ENCODE measurements around the gene JKAMP. TPM values are rescaled to one million over a fixed set of nuclear protein-coding genes. Genes with fewer than 3 reads are reported as not detected.
"Not testable (repeated sequence)": the region's sequence is repeated elsewhere in the genome, so short reads cannot be mapped to it uniquely, and the experiment has no call there.

Gene JKAMP
- total RNA-seq, 1 experiment from 2014 or later = 46.5 TPM

DNA sequence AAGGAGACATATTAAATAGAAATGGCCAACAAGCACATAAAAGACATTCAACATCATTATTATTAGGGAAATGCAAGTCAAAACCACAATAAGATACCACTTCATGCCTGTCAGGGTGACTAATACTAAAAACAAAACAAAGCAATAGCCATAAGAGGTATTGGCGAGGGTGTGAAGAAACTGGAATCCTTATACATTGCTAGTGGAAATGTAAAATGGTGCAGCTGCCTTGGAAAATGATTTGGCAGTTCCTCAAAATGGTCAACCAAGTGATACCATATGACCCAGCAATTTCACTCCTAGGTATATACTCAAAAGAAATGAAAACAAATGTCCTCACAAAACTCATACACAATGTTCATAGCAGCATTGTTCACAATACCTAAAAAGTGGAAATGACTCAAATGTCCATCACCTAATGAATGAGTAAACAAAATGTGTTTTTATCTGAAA is 46.1 kb upstream of the JKAMP start:
- Histone ChIP-seq H3K9me3 (ENCODE audit: control insufficient read depth in 1 of 2, insufficient read depth in 1 of 2, low read depth in 1 of 2, low read length in 2 of 2) (no peaks in the 10 kb centered on the region), H3K4me3 (replicated peaks in 1 of 2; ENCODE audit: low read depth in 1 of 2, low read length in 2 of 2) (no peak overlapping the region), H3K27ac (ENCODE audit: low read depth, low read length) (no peak overlapping the region), H3K27me3 (ENCODE audit: insufficient read depth, low read length) (no peaks in the 10 kb centered on the region), H3K9me2 (ENCODE audit: insufficient read depth) (no peaks in the 10 kb centered on the region), H3K79me2 (ENCODE audit: insufficient read depth, low read length) (no peaks in the 10 kb centered on the region), H2AFZ (ENCODE audit: low read depth, low read length, poor library complexity, severe bottlenecking) (no peak overlapping the region), H3K9ac (ENCODE audit: low read length) (no peak overlapping the region), H3K4me1 (ENCODE audit: control insufficient read depth in 1 of 2, insufficient read depth in 2 of 2, low read length in 2 of 2) (peaks cover 4 to 7% of the 10 kb centered on the region in 2 experiments; a peak in 1 of 4 replicates), H4K20me1 (ENCODE audit: insufficient read depth) (no peaks in the 10 kb centered on the region), H3K4me2 (ENCODE audit: low read length) (no peak overlapping the region; the same call in 1 of the 2 replicates), H3K36me3 (ENCODE audit: control insufficient read depth in 1 of 2, insufficient read depth in 2 of 2, low read length in 2 of 2) (no peaks in the 10 kb centered on the region)
- no peak for ATAC-seq
- DNase-seq (ENCODE audit: low read depth, low spot score) = no peak
- no TSS peak for BruUV-seq (replicated peaks)
- no peak for TF ChIP-seq EZH2 (IDR thresholded peaks at IDR 0.05)
- TF ChIP-seq CBX3 (IDR thresholded peaks at IDR 0.05; ENCODE audit: low read depth) = no peak
- no peak for TF ChIP-seq POLR2A (IDR thresholded peaks at IDR 0.05; ENCODE audit: borderline replicate concordance, extremely low read depth, insufficient read depth, insufficient read length)
- no peak for TF ChIP-seq MAX (IDR thresholded peaks at IDR 0.05)
- ChIA-PET RAD21 (ENCODE audit: low non-redundant PET in 1 of 2, low total read pairs in 2 of 2, uncharacterized antibody in 2 of 2, unreplicated experiment in 2 of 2) (no interaction called here), CTCF (no interaction called here), POLR2A (no interaction called here)
- intact Hi-C loops (cut with micrococcal nuclease) = no loop called here

GRCh38 chr14:59439256-59439965 is 44.9 kb upstream of the JKAMP start:
- ChIA-PET CTCF (interaction anchor here (1.1 kb wide), 1 partner anchor 316 kb away, joined by 3 read pairs; no protein-coding TSS in a partner anchor), POLR2A (no interaction called here), RAD21 (ENCODE audit: low non-redundant PET in 1 of 2, low total read pairs in 2 of 2, uncharacterized antibody in 2 of 2, unreplicated experiment in 2 of 2) (no interaction called here)
- H3K9me3 ChIP-seq (ENCODE audit: control insufficient read depth in 1 of 2, insufficient read depth in 1 of 2, low read depth in 1 of 2, low read length in 2 of 2) = no peaks in the 10 kb centered on the region
- H3K4me1 ChIP-seq (ENCODE audit: control insufficient read depth in 1 of 2, insufficient read depth in 2 of 2, low read length in 2 of 2) = peaks cover 4 to 7% of the 10 kb centered on the region in 2 experiments; a peak in 1 of 4 replicates
- no peak overlapping the region for H3K9ac ChIP-seq (ENCODE audit: low read length)
- no peaks in the 10 kb centered on the region for H4K20me1 ChIP-seq (ENCODE audit: insufficient read depth)
- H3K27me3 ChIP-seq (ENCODE audit: insufficient read depth, low read length) = no peaks in the 10 kb centered on the region
- no TSS peak for BruUV-seq (replicated peaks)
- DNase-seq (ENCODE audit: low read depth, low spot score) (no peak), ATAC-seq (no peak)
- H3K4me2 ChIP-seq (ENCODE audit: low read length) = no peak overlapping the region
- no peaks in the 10 kb centered on the region for H3K9me2 ChIP-seq (ENCODE audit: insufficient read depth)
- no peak overlapping the region for H2AFZ ChIP-seq (ENCODE audit: low read depth, low read length, poor library complexity, severe bottlenecking)
- no peak overlapping the region for H3K4me3 ChIP-seq (replicated peaks in 1 of 2; ENCODE audit: low read depth in 1 of 2, low read length in 2 of 2)
- no peaks in the 10 kb centered on the region for H3K36me3 ChIP-seq (ENCODE audit: control insufficient read depth in 1 of 2, insufficient read depth in 2 of 2, low read length in 2 of 2)
- TF ChIP-seq FOSL1 (IDR thresholded peaks at IDR 0.05; ENCODE audit: low read depth) (no peak), POLR2A (IDR thresholded peaks at IDR 0.05; ENCODE audit: borderline replicate concordance, extremely low read depth, insufficient read depth, insufficient read length) (no peak), ELF1 (IDR thresholded peaks at IDR 0.05; ENCODE audit: borderline replicate concordance, low read depth) (no peak), EGR1 (IDR thresholded peaks at IDR 0.05; ENCODE audit: low read depth) (no peak)
- H3K79me2 ChIP-seq (ENCODE audit: insufficient read depth, low read length) = no peaks in the 10 kb centered on the region
- intact Hi-C loops (cut with micrococcal nuclease) = no loop called here
- no peak overlapping the region for H3K27ac ChIP-seq (ENCODE audit: low read depth, low read length)

DNA sequence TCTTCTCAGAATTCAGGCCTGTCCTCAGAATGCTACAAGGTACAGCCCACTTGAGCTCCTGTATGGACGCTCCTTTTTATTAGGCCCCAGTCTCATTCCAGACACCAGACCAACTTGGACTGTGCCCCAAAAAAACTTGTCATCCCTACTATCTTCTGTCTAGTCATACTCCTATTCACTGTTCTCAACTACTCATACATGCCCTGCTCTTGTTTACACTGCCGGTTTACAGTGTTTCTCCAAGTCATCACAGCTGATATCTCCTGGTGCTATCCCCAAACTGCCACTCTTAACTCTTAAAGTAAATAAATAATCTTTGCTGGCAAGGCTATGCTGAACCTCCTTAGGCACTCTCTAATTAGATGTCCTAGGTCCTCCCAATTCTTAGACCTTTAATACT is 35.6 kb upstream of the JKAMP start:
- DNase-seq (ENCODE audit: low read depth, low spot score); RAD21 ChIA-PET (ENCODE audit: low non-redundant PET in 1 of 2, low total read pairs in 2 of 2, uncharacterized antibody in 2 of 2, unreplicated experiment in 2 of 2); H3K4me1 ChIP-seq (ENCODE audit: control insufficient read depth in 1 of 2, insufficient read depth in 2 of 2, low read length in 2 of 2); H3K27ac ChIP-seq (ENCODE audit: low read depth, low read length); H3K9ac ChIP-seq (ENCODE audit: low read length); H4K20me1 ChIP-seq (ENCODE audit: insufficient read depth); H3K36me3 ChIP-seq (ENCODE audit: control insufficient read depth in 1 of 2, insufficient read depth in 2 of 2, low read length in 2 of 2); H3K79me2 ChIP-seq (ENCODE audit: insufficient read depth, low read length); H3K4me2 ChIP-seq (ENCODE audit: low read length); POLR2A ChIA-PET; H3K9me2 ChIP-seq (ENCODE audit: insufficient read depth); H3K27me3 ChIP-seq (ENCODE audit: insufficient read depth, low read length); H3K4me3 ChIP-seq (replicated peaks in 1 of 2; ENCODE audit: low read depth in 1 of 2, low read length in 2 of 2); ATAC-seq; H3K9me3 ChIP-seq (ENCODE audit: control insufficient read depth in 1 of 2, insufficient read depth in 1 of 2, low read depth in 1 of 2, low read length in 2 of 2); BruUV-seq (replicated peaks); CTCF ChIA-PET; H2AFZ ChIP-seq (ENCODE audit: low read depth, low read length, poor library complexity, severe bottlenecking): not testable (repeated sequence)
- intact Hi-C loops (cut with micrococcal nuclease) = loop anchor here (10.0 kb wide), 1 partner anchor 944 kb away; no protein-coding TSS in a partner anchor

Data from HCT116 (cell line).